SJCRH30 (cell line): ENCODE data around the gene FIBP. TPM values are rescaled to one million over a fixed set of nuclear protein-coding genes. Genes with fewer than 3 reads are reported as not detected.

Experiments used
- DNase-seq, 2 experiments: peaks; one replicate each; pipeline ENCODE4 v3.0.0-alpha.2; 2015 to 2020
- H3K27ac ChIP-seq: fragments of 250-450 bp; sonication (Bioruptor Pico); 2 replicates; pipeline ENCODE4 v1.5.1; 2020; ENCODE audit warnings: mild to moderate bottlenecking, moderate library complexity
- H3K27me3 ChIP-seq: fragments of 250-450 bp; sonication (Bioruptor Pico); 2 replicates; pipeline ENCODE4 v1.5.1; 2020; ENCODE audit warnings: mild to moderate bottlenecking, moderate library complexity
- H3K36me3 ChIP-seq: fragments of 250-450 bp; sonication (Bioruptor Pico); 2 replicates; pipeline ENCODE4 v1.5.1; 2020; ENCODE audit warnings: mild to moderate bottlenecking, moderate library complexity
- H3K4me1 ChIP-seq: fragments of 250-450 bp; sonication (Bioruptor Pico); 2 replicates; pipeline ENCODE4 v1.5.1; 2020; ENCODE audit warnings: mild to moderate bottlenecking, moderate library complexity
- H3K4me3 ChIP-seq: fragments of 250-450 bp; sonication (Bioruptor Pico); 2 replicates; pipeline ENCODE4 v1.5.1; 2020; ENCODE audit warnings: mild to moderate bottlenecking, moderate library complexity
- H3K9me3 ChIP-seq: fragments of 250-450 bp; sonication (Bioruptor Pico); replicated peaks from 2 replicates; pipeline ENCODE4 v1.5.1; 2020; ENCODE audit warnings: mild to moderate bottlenecking, moderate library complexity
- total RNA-seq: library from RNA; depleted of rRNA; stranded (reverse); fragments of >200 nt; shearing (Covaris generic); gene quantifications from 2 replicates; pipeline ENCODE4 v1.2.3, GENCODE V29; 2014; rRNA removed

FIBP gene
- total RNA-seq, 1 experiment from 2014 or later: 64.3 TPM

DNA sequence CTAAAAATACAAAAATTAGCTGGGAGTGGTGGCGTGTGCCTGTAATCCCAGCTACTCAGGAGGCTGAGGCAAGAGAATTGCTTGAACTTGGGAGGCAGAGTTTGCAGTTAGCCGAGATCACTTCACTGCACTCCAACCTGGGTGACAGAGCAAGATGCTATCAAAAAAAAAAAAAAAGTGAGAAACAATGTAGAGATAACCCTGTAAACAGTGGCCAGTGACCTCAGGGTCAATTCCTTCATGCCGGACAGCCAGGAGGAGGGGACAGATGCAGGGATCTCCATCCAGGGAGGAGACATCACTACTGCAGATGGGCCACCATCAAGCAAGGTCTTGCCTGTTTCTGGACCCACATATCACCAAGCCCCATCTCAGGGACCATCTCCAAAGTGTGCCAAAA is 40.5 kb downstream of the FIBP start:
- no peaks in the 10 kb centered on the region for H3K9me3 ChIP-seq
- peaks cover 6% of the 10 kb centered on the region for H3K36me3 ChIP-seq
- H3K4me1 ChIP-seq: no peaks in the 10 kb centered on the region
- no peak for DNase-seq
- H3K27ac ChIP-seq: no peak overlapping the region
- H3K4me3 ChIP-seq: no peak overlapping the region
- no peaks in the 10 kb centered on the region for H3K27me3 ChIP-seq

GRCh38 chr11:65844231-65844872 is 43.9 kb downstream of the FIBP start:
- no peak overlapping the region for H3K4me3 ChIP-seq
- DNase-seq: no peak
- no peaks in the 10 kb centered on the region for H3K4me1 ChIP-seq
- H3K27me3 ChIP-seq: no peaks in the 10 kb centered on the region
- H3K36me3 ChIP-seq: no peaks in the 10 kb centered on the region
- H3K9me3 ChIP-seq: no peaks in the 10 kb centered on the region
- H3K27ac ChIP-seq: no peak overlapping the region

GRCh38 chr11:65843811-65844210 is 44.5 kb downstream of the FIBP start:
- DNase-seq: no peak
- Histone ChIP-seq H3K27ac (no peak overlapping the region), H3K4me1 (no peaks in the 10 kb centered on the region), H3K9me3 (no peaks in the 10 kb centered on the region), H3K27me3 (no peaks in the 10 kb centered on the region), H3K4me3 (no peak overlapping the region), H3K36me3 (no peaks in the 10 kb centered on the region)

GRCh38 chr11:65842144-65842543 is 46.1 kb downstream of the FIBP start:
- H3K27ac ChIP-seq: no peak overlapping the region
- no peaks in the 10 kb centered on the region for H3K4me1 ChIP-seq
- H3K4me3 ChIP-seq: no peak overlapping the region
- no peak for DNase-seq
- no peaks in the 10 kb centered on the region for H3K36me3 ChIP-seq
- H3K27me3 ChIP-seq: no peaks in the 10 kb centered on the region
- H3K9me3 ChIP-seq: no peaks in the 10 kb centered on the region; the same call in 1 of the 2 replicates

- Histone ChIP-seq H3K27me3 (no peaks in the 10 kb centered on the region; the same call in 1 of the 2 replicates), H3K4me3 (no peak overlapping the region), H3K9me3 (no peaks in the 10 kb centered on the region; the same call in 1 of the 2 replicates), H3K4me1 (no peaks in the 10 kb centered on the region), H3K36me3 (no peaks in the 10 kb centered on the region), H3K27ac (no peak overlapping the region)
- no peak for DNase-seq
These were observed 54.1 kb downstream of the FIBP start for GRCh38 chr11:65834202-65834601.

Other genes starting within 250 kb of the FIBP start
- gene RELA, start 225.6 kb downstream of the FIBP start, total RNA-seq: 37.3 and 38.3 TPM in 2 replicates
- 30.7 and 34.0 TPM in 2 replicates for gene KAT5, start 176.2 kb downstream of the FIBP start, total RNA-seq
- 49.3 and 50.9 TPM in 2 replicates for gene RNASEH2C, start 167.7 kb downstream of the FIBP start, total RNA-seq
- gene AP5B1, start 107.5 kb downstream of the FIBP start, total RNA-seq: 1.8 and 2.0 TPM in 2 replicates
- gene OVOL1, start 101.4 kb downstream of the FIBP start, total RNA-seq: not detected in 2 replicates
- gene SNX32, start 54.5 kb downstream of the FIBP start, total RNA-seq: 0.04 TPM in 1 of 2 replicates, not detected in the other
- 743 and 763 TPM in 2 replicates for gene CFL1, start 30.3 kb downstream of the FIBP start, total RNA-seq
- 31.1 and 35.1 TPM in 2 replicates for gene MUS81, start 28.0 kb downstream of the FIBP start, total RNA-seq
- 21.5 and 23.9 TPM in 2 replicates for gene EFEMP2, start 15.7 kb downstream of the FIBP start, total RNA-seq
- not detected in 2 replicates for gene CTSW, start 8.6 kb downstream of the FIBP start, total RNA-seq
- gene CCDC85B, start 2.2 kb upstream of the FIBP start, total RNA-seq: 25.2 and 30.6 TPM in 2 replicates
- gene FOSL1, start 11.9 kb upstream of the FIBP start, total RNA-seq: 1.5 and 1.9 TPM in 2 replicates
- 9.2 and 10.3 TPM in 2 replicates for gene C11orf68, start 30.6 kb upstream of the FIBP start, total RNA-seq
- gene DRAP1, start 31.0 kb upstream of the FIBP start, total RNA-seq: 72.7 and 77.7 TPM in 2 replicates
- gene TSGA10IP, start 57.0 kb upstream of the FIBP start, total RNA-seq: not detected in 2 replicates
- 52.3 and 63.5 TPM in 2 replicates for gene SART1, start 73.3 kb upstream of the FIBP start, total RNA-seq
- 52.9 and 55.1 TPM in 2 replicates for gene EIF1AD, start 113.7 kb upstream of the FIBP start, total RNA-seq
- gene BANF1, start 114.0 kb upstream of the FIBP start, total RNA-seq: 181 and 199 TPM in 2 replicates
- gene CST6, start 123.5 kb upstream of the FIBP start, total RNA-seq: not detected in 2 replicates
- 0.24 and 0.51 TPM in 2 replicates for gene CATSPER1, start 138.0 kb upstream of the FIBP start, total RNA-seq
- not detected in 2 replicates for gene GAL3ST3, start 160.7 kb upstream of the FIBP start, total RNA-seq
- 163 and 169 TPM in 2 replicates for gene SF3B2, start 163.9 kb upstream of the FIBP start, total RNA-seq
- 11.8 and 12.5 TPM in 2 replicates for gene PACS1, start 181.8 kb upstream of the FIBP start, total RNA-seq